HCT116 (cell line): ENCODE data around the gene DNAJC28. TPM values are rescaled to one million over a fixed set of nuclear protein-coding genes. Genes with fewer than 3 reads are reported as not detected.

Source experiments
- ATAC-seq: fragments of 200-7000 bp; cut with Tn5 transposase; 2 replicates; pipeline ENCODE4 v1.9.1; 2020; ENCODE audit warnings: mild to moderate bottlenecking, moderate library complexity
- BruUV-seq: library from RNA; stranded (reverse); fragments of 400-500 nt; replicated peaks from 2 replicates; lab custom pipeline; 2021; lab: Mats Ljungman, UMichigan
- CTCF ChIA-PET: fragments of 300-600 bp; sonication (Branson Sonifier 250); formaldehyde crosslinking; loops from one replicate; lab custom pipeline; 2021; ENCODE audit warnings: antibody characterized with exemption; lab: Charles Lee
- POLR2A ChIA-PET: fragments of 300-600, 350-600 bp; sonication (Branson Sonifier 250); formaldehyde crosslinking; loops from one replicate; lab custom pipeline; 2021; ENCODE audit warnings: antibody characterized with exemption; lab: Charles Lee
- RAD21 ChIA-PET, 2 experiments: fragments of 300-600 bp; sonication (Branson Sonifier 250); formaldehyde crosslinking; loops; one replicate each; lab custom pipeline; 2023; ENCODE audit warnings: low total read pairs in 2 of 2; ENCODE audit not compliant: uncharacterized antibody in 2 of 2, unreplicated experiment in 2 of 2, low non-redundant PET in 1 of 2; lab: Charles Lee
- DNase-seq: peaks from one replicate; pipeline ENCODE4 v3.0.0-alpha.2; 2010; ENCODE audit warnings: low read depth, low spot score
- H2AFZ ChIP-seq: fragments of 200-600 bp; shearing (Covaris generic), sonication (generic); 2 replicates; pipeline ENCODE4 v1.6.1; 2017; ENCODE audit warnings: low read depth, mixed run types, mixed read lengths, antibody characterized with exemption, low read length; ENCODE audit not compliant: poor library complexity, severe bottlenecking
- H3K27ac ChIP-seq: 2 replicates; pipeline ENCODE4 v1.5.1; 2012; ENCODE audit warnings: low read depth, low read length
- H3K27me3 ChIP-seq: fragments of 200-600 bp; sonication (generic); 2 replicates; pipeline ENCODE4 v1.6.1; 2016; ENCODE audit warnings: mixed run types, low read length, mixed read lengths; ENCODE audit not compliant: insufficient read depth
- H3K36me3 ChIP-seq, 2 experiments: fragments of 200-500 bp in 1 of 2; fragments of 200-600 bp in 1 of 2; sonication (Bioruptor generic) in 1 of 2; sonication (generic) in 1 of 2; 2 replicates each; pipeline versions ENCODE4 v1.5.1 to v1.6.1; 2014 to 2016; ENCODE audit warnings: low read length in 2 of 2, inconsistent platforms in 1 of 2, mixed read lengths in 1 of 2, mixed run types in 1 of 2; ENCODE audit not compliant: insufficient read depth in 2 of 2, control insufficient read depth in 1 of 2
- H3K4me1 ChIP-seq, 2 experiments: fragments of 200-600 bp in 1 of 2; sonication (generic) in 1 of 2; 2 replicates each; pipeline versions ENCODE4 v1.5.1 to v1.6.1; 2012 to 2017; ENCODE audit warnings: low read length in 2 of 2, inconsistent platforms in 1 of 2, mild to moderate bottlenecking in 1 of 2, mixed read lengths in 1 of 2, mixed run types in 1 of 2, moderate library complexity in 1 of 2; ENCODE audit not compliant: insufficient read depth in 2 of 2, control insufficient read depth in 1 of 2
- H3K4me2 ChIP-seq: fragments of 200-600 bp; sonication (generic); 2 replicates; pipeline ENCODE4 v1.6.1; 2017; ENCODE audit warnings: mixed run types, low read length, mixed read lengths
- H3K4me3 ChIP-seq, 2 experiments: fragments of 200-600 bp in 1 of 2; sonication (generic) in 1 of 2; replicated peaks in 1 of 2; 2 replicates each; pipeline ENCODE4 v1.5.1; 2011 to 2016; ENCODE audit warnings: low read length in 2 of 2, control low read depth in 1 of 2, low read depth in 1 of 2, mild to moderate bottlenecking in 1 of 2, mixed read lengths in 1 of 2, mixed run types in 1 of 2
- H3K79me2 ChIP-seq: fragments of 200-600 bp; sonication (generic); 2 replicates; pipeline ENCODE4 v1.6.1; 2017; ENCODE audit warnings: mild to moderate bottlenecking, mixed run types, low read length, moderate library complexity, mixed read lengths; ENCODE audit not compliant: insufficient read depth
- H3K9ac ChIP-seq: fragments of 200-600 bp; sonication (generic); 2 replicates; pipeline ENCODE4 v1.6.1; 2016; ENCODE audit warnings: low read length, mixed read lengths
- H3K9me2 ChIP-seq: fragments of 200-600 bp; sonication (generic), shearing (Covaris generic); 2 replicates; pipeline ENCODE4 v1.6.1; 2017; ENCODE audit warnings: mixed run types, mild to moderate bottlenecking, moderate library complexity; ENCODE audit not compliant: insufficient read depth
- H3K9me3 ChIP-seq, 2 experiments: fragments of 200-500 bp in 1 of 2; fragments of 200-600 bp in 1 of 2; sonication (Bioruptor generic) in 1 of 2; sonication (generic) in 1 of 2; 2 replicates each; pipeline ENCODE4 v1.6.1; 2014 to 2017; ENCODE audit warnings: low read length in 2 of 2, mixed read lengths in 2 of 2, inconsistent platforms in 1 of 2, low read depth in 1 of 2, mild to moderate bottlenecking in 1 of 2, mixed run types in 1 of 2, moderate library complexity in 1 of 2; ENCODE audit not compliant: control insufficient read depth in 1 of 2, insufficient read depth in 1 of 2
- H4K20me1 ChIP-seq: fragments of 200-600 bp; sonication (generic), shearing (Covaris generic); 2 replicates; pipeline ENCODE4 v1.6.1; 2017; ENCODE audit warnings: mixed run types, mild to moderate bottlenecking, moderate library complexity; ENCODE audit not compliant: insufficient read depth
- ATF3 ChIP-seq: IDR thresholded peaks from 2 replicates; pipeline ENCODE4 v1.6.1; 2012
- CEBPB ChIP-seq: IDR thresholded peaks from 2 replicates; pipeline ENCODE4 v1.6.1; 2012; ENCODE audit warnings: low read depth
- FOSL1 ChIP-seq: IDR thresholded peaks from 2 replicates; pipeline ENCODE4 v1.6.1; 2012; ENCODE audit warnings: low read depth
- JUND ChIP-seq: IDR thresholded peaks from 2 replicates; pipeline ENCODE4 v1.6.1; 2012
- POLR2A ChIP-seq: IDR thresholded peaks from 2 replicates; pipeline ENCODE4 v1.7.0; 2011; ENCODE audit warnings: borderline replicate concordance; ENCODE audit not compliant: insufficient read depth, insufficient read length; ENCODE audit errors: extremely low read depth
- POLR2AphosphoS5 ChIP-seq: IDR thresholded peaks from 2 replicates; pipeline ENCODE4 v1.6.1; 2011; ENCODE audit warnings: mild to moderate bottlenecking, low read depth, low read length, moderate library complexity
- REST ChIP-seq: IDR thresholded peaks from 2 replicates; pipeline ENCODE4 v1.6.1; 2012; ENCODE audit warnings: low read depth
- ZFX ChIP-seq: fragments of 450-650 bp; IDR thresholded peaks from 2 replicates; pipeline ENCODE4 v1.6.1; 2017
- ZNF274 ChIP-seq: fragments of 200-500 bp; sonication (Bioruptor generic); IDR thresholded peaks from 2 replicates; pipeline ENCODE4 v1.6.1; 2014; ENCODE audit warnings: mild to moderate bottlenecking, low read depth, low read length, inconsistent platforms
- intact Hi-C: fragments of 100-400 bp; cut with micrococcal nuclease; formaldehyde crosslinking; loops from 2 replicates; pipeline ENCODE4 v1.10.0; 2022
- total RNA-seq: library from RNA; stranded (reverse); gene quantifications from one replicate; pipeline ENCODE4 v1.2.1, GENCODE V29; 2021; ENCODE audit not compliant: unreplicated experiment
- TF ChIP-seq, protein P1 (sequence below), 3 experiments: fragments of 200-600 bp in 1 of 3; sonication (generic) in 1 of 3; IDR thresholded peaks in 2 of 3; conservative IDR thresholded peaks in 1 of 3; 2 replicates each; pipeline ENCODE4 v1.5.1; 2012 to 2017; ENCODE audit warnings: low read depth in 2 of 3, low read length in 2 of 3, antibody characterized with exemption in 1 of 3, borderline replicate concordance in 1 of 3, control low read depth in 1 of 3, mild to moderate bottlenecking in 1 of 3, mixed read lengths in 1 of 3, mixed run types in 1 of 3, moderate library complexity in 1 of 3; ENCODE audit not compliant: insufficient read depth in 1 of 3
- TF ChIP-seq, protein P2 (sequence below): IDR thresholded peaks from 2 replicates; pipeline ENCODE4 v1.6.1; 2012

Gene DNAJC28
- total RNA-seq, 1 experiment from 2014 or later: 0.81 TPM

DNA sequence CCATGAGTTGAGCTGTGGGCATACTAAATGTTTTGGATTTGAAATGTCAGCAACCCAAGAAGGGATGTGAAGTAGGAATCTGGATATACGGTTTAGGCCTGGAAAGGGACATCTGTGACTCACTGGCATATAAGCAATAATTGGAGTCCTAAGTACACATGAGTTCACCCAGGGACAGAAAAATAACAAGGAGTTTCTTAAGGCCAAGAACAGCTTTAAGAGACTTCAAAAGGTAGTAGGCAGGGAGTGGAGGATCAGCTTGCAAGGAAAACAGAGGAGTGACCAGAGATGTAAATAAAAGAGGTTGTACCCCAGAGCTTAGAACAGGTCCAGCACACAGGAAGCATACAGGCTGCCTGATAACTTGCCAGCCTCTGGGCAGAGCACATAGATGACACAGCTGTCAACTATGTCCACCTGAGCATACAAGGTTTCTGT, 39.9 kb downstream of the DNAJC28 start:
- intact Hi-C loops: no loop called here
- H4K20me1 ChIP-seq: no peaks in the 10 kb centered on the region
- no peak overlapping the region for H2AFZ ChIP-seq
- no TSS peak for BruUV-seq
- TF ChIP-seq JUND: no peak
- TF ChIP-seq POLR2AphosphoS5: no peak
- TF ChIP-seq POLR2A: no peak
- TF ChIP-seq, protein P1, sequence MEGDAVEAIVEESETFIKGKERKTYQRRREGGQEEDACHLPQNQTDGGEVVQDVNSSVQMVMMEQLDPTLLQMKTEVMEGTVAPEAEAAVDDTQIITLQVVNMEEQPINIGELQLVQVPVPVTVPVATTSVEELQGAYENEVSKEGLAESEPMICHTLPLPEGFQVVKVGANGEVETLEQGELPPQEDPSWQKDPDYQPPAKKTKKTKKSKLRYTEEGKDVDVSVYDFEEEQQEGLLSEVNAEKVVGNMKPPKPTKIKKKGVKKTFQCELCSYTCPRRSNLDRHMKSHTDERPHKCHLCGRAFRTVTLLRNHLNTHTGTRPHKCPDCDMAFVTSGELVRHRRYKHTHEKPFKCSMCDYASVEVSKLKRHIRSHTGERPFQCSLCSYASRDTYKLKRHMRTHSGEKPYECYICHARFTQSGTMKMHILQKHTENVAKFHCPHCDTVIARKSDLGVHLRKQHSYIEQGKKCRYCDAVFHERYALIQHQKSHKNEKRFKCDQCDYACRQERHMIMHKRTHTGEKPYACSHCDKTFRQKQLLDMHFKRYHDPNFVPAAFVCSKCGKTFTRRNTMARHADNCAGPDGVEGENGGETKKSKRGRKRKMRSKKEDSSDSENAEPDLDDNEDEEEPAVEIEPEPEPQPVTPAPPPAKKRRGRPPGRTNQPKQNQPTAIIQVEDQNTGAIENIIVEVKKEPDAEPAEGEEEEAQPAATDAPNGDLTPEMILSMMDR (IDR thresholded peaks at IDR 0.05 in 2 of 3, conservative IDR thresholded peaks at IDR 0.05 in 1 of 3; ENCODE audit: borderline replicate concordance in 1 of 3, insufficient read depth in 1 of 3, low read depth in 2 of 3, low read length in 2 of 3): no peak
- no peak for TF ChIP-seq ZNF274
- TF ChIP-seq ZFX: no peak
- no peak for TF ChIP-seq CEBPB
- TF ChIP-seq ATF3: no peak
- TF ChIP-seq REST: no peak
- TF ChIP-seq FOSL1: no peak
- TF ChIP-seq, protein P2, sequence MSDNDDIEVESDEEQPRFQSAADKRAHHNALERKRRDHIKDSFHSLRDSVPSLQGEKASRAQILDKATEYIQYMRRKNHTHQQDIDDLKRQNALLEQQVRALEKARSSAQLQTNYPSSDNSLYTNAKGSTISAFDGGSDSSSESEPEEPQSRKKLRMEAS: no peak
- TF ChIP-seq, all 23 proteins: peak for 0
- ChIA-PET POLR2A (no interaction called here), RAD21 (no interaction called here), CTCF (interaction anchor here (0.5 kb wide), 1 partner anchor 90 kb away, joined by 4 read pairs; no protein-coding TSS in a partner anchor)
- Histone ChIP-seq H3K36me3 (no peaks in the 10 kb centered on the region), H3K9ac (no peak overlapping the region), H3K9me2 (no peaks in the 10 kb centered on the region), H3K4me3 (no peak overlapping the region), H3K4me2 (no peak overlapping the region), H3K79me2 (no peaks in the 10 kb centered on the region), H3K27me3 (no peaks in the 10 kb centered on the region), H3K4me1 (peaks cover 3 to 6% of the 10 kb centered on the region in 2 experiments; a peak in 1 of 4 replicates), H3K9me3 (no peaks in the 10 kb centered on the region), H3K27ac (no peak overlapping the region)
- ATAC-seq (no peak), DNase-seq (no peak)
